Fibroblast of lung (primary cell): ENCODE data around the gene MTMR3.

ENCODE experiments used
- CTCF ChIP-seq, 2 donors: IDR thresholded peaks in 1 of 2; conservative IDR thresholded peaks in 1 of 2; 1 replicate in 1 of 2; 2 replicates in 1 of 2; pipeline ENCODE4 v1.5.1; 2011 to 2012; ENCODE audit warnings: low read length in 2 of 2, control low read depth in 1 of 2, inconsistent platforms in 1 of 2, low read depth in 1 of 2, mild to moderate bottlenecking in 1 of 2
- EZH2 ChIP-seq: IDR thresholded peaks from 2 replicates; pipeline ENCODE4 v1.5.1; 2012; ENCODE audit warnings: low read length, control low read depth, mild to moderate bottlenecking; ENCODE audit errors: missing control alignments

- no peak for TF ChIP-seq CTCF (conservative IDR thresholded peaks at IDR 0.05 in 1 of 2, IDR thresholded peaks at IDR 0.05 in 1 of 2; ENCODE audit: low read depth in 1 of 2, low read length in 2 of 2)
- TF ChIP-seq EZH2 = no peak
Observed at GRCh38 chr22:29887358-29887757, 4.4 kb downstream of the MTMR3 start.
